Tibial nerve (tissue), 4 donors: ENCODE measurements around the gene TYSND1. TPM values are rescaled to one million over a fixed set of nuclear protein-coding genes. Genes with fewer than 3 reads are reported as not detected.

Experiments
- DNase-seq, 2 donors: peaks; one replicate each; pipeline ENCODE4 v3.0.0-alpha.2; 2019; ENCODE audit warnings: low spot score in 2 of 2
- H3K27ac ChIP-seq, 4 donors: fragments of 200-600 bp; sonication (generic) in 3 of 4; one replicate each; pipeline ENCODE4 v1.5.1; 2017 to 2019; ENCODE audit warnings: mild to moderate bottlenecking in 1 of 4
- H3K27me3 ChIP-seq, 2 donors: fragments of 200-600 bp; sonication (generic) in 1 of 2; one replicate each; pipeline versions ENCODE4 v1.5.1 to v1.6.0; 2017 to 2019
- H3K36me3 ChIP-seq, 3 donors: fragments of 200-600 bp; sonication (generic); one replicate each; pipeline ENCODE4 v1.5.1; 2018 to 2019
- H3K4me1 ChIP-seq, 4 donors: fragments of 200-600 bp; sonication (generic) in 3 of 4; one replicate each; pipeline ENCODE4 v1.5.1; 2017 to 2019
- H3K4me3 ChIP-seq, 4 donors: fragments of 200-600 bp; sonication (generic) in 3 of 4; one replicate each; pipeline ENCODE4 v1.5.1; 2017 to 2019; ENCODE audit warnings: mild to moderate bottlenecking in 1 of 4, moderate library complexity in 1 of 4
- H3K9me3 ChIP-seq, 4 donors: fragments of 200-600 bp; sonication (generic) in 3 of 4; one replicate each; pipeline ENCODE4 v1.5.1; 2017 to 2019
- CTCF ChIP-seq, 5 experiments: fragments of 200-600 bp in 3 of 5; fragments of 450-650 bp in 2 of 5; sonication (generic) in 3 of 5; IDR thresholded peaks; one replicate each; pipeline ENCODE4 v1.5.1; 2016 to 2019; ENCODE audit warnings: antibody characterized with exemption in 5 of 5, mild to moderate bottlenecking in 3 of 5, moderate library complexity in 2 of 5
- EP300 ChIP-seq, 2 donors: sonication (generic); formaldehyde crosslinking; IDR thresholded peaks; one replicate each; pipeline ENCODE4 v1.6.1; 2017; ENCODE audit warnings: antibody characterized with exemption in 2 of 2, mild to moderate bottlenecking in 1 of 2
- POLR2A ChIP-seq, 2 donors: fragments of 450-650 bp; IDR thresholded peaks; one replicate each; pipeline ENCODE4 v1.6.1; 2017; ENCODE audit warnings: antibody characterized with exemption in 2 of 2, mild to moderate bottlenecking in 2 of 2, moderate library complexity in 2 of 2
- WGBS, 2 donors: methylation state at CpG; one replicate each; pipeline ENCODE4 v1.1.5; 2018; 5-methylcytosine and 5-hydroxymethylcytosine counted together
- total RNA-seq, 4 donors: library from RNA; depleted of rRNA; stranded (reverse); fragments of >200 nt; gene quantifications; one replicate each; pipeline ENCODE4 v1.1.0, GENCODE V29; 2016

TYSND1 gene
- total RNA-seq, 4 donors from 2014 or later, result 15.3 to 26.1 (median 19.1) TPM

- Histone ChIP-seq H3K9me3 (no peaks in the 10 kb centered on the region), H3K27ac (peak overlapping the region in 2 of 4 donors; percentile 45 to 85), H3K36me3 (no peaks in the 10 kb centered on the region), H3K4me3 (no peak overlapping the region), H3K4me1 (peaks cover 0 to 41% (median 11%) of the 10 kb centered on the region in 4 donors), H3K27me3 (no peaks in the 10 kb centered on the region)
- no peak for TF ChIP-seq CTCF (IDR thresholded peaks at IDR 0.05)
- no peak for TF ChIP-seq EP300 (IDR thresholded peaks at IDR 0.05)
- TF ChIP-seq POLR2A (IDR thresholded peaks at IDR 0.05), result no peak
- no peak for DNase-seq
- WGBS, 2 donors, result 20 to 43% methylated on average over 5 of the region's 5 CpGs
Measured at GRCh38 chr10:70190581-70190980, 44.1 kb upstream of the TYSND1 start.

- TF ChIP-seq CTCF (IDR thresholded peaks at IDR 0.05) (no peak), EP300 (IDR thresholded peaks at IDR 0.05) (no peak), POLR2A (IDR thresholded peaks at IDR 0.05) (no peak)
- H3K4me1 ChIP-seq, result peaks cover 0 to 41% (median 11%) of the 10 kb centered on the region in 4 donors
- peak overlapping the region in 2 of 4 donors; percentile 45 to 85 for H3K27ac ChIP-seq
- DNase-seq, result no peak
- no peaks in the 10 kb centered on the region for H3K9me3 ChIP-seq
- no peak overlapping the region for H3K4me3 ChIP-seq
- WGBS, 2 donors, result 79 to 81% methylated on average over 8 of the region's 8 CpGs
- no peaks in the 10 kb centered on the region for H3K36me3 ChIP-seq
- H3K27me3 ChIP-seq, result no peaks in the 10 kb centered on the region
Measured at GRCh38 chr10:70190102-70190501, 43.6 kb upstream of the TYSND1 start.

GRCh38 chr10:70188768-70189167, 42.3 kb upstream of the TYSND1 start:
- Histone ChIP-seq H3K36me3 (no peaks in the 10 kb centered on the region), H3K9me3 (no peaks in the 10 kb centered on the region), H3K27me3 (no peaks in the 10 kb centered on the region), H3K27ac (no peak overlapping the region), H3K4me3 (no peak overlapping the region), H3K4me1 (peaks cover 0 to 41% (median 11%) of the 10 kb centered on the region in 4 donors)
- no peak for DNase-seq
- TF ChIP-seq CTCF (IDR thresholded peaks at IDR 0.05), result no peak
- no peak for TF ChIP-seq POLR2A (IDR thresholded peaks at IDR 0.05)
- TF ChIP-seq EP300 (IDR thresholded peaks at IDR 0.05), result no peak
- WGBS, 2 donors, result 93 to 100% methylated on average over 1 of the region's 1 CpG

GRCh38 chr10:70186571-70186970, 40.1 kb upstream of the TYSND1 start:
- no peak for TF ChIP-seq CTCF (IDR thresholded peaks at IDR 0.05)

GRCh38 chr10:70186090-70186489, 39.6 kb upstream of the TYSND1 start:
- Histone ChIP-seq H3K4me1 (peaks cover 0 to 19% (median 3%) of the 10 kb centered on the region in 4 donors), H3K36me3 (no peaks in the 10 kb centered on the region), H3K4me3 (no peak overlapping the region), H3K27ac (no peak overlapping the region), H3K9me3 (no peaks in the 10 kb centered on the region), H3K27me3 (no peaks in the 10 kb centered on the region)
- WGBS, 2 donors, result 81 to 89% methylated on average over 5 of the region's 5 CpGs
- no peak for TF ChIP-seq EP300 (IDR thresholded peaks at IDR 0.05)
- no peak for TF ChIP-seq POLR2A (IDR thresholded peaks at IDR 0.05)
- TF ChIP-seq CTCF (IDR thresholded peaks at IDR 0.05), result no peak
- DNase-seq, result no peak

More at GRCh38 chr10:70186571-70186970, 40.1 kb upstream of the TYSND1 start:
- 62 to 63% methylated on average over 3 of the region's 3 CpGs for WGBS, 2 donors
- Histone ChIP-seq H3K4me1 (peaks cover 0 to 24% (median 5%) of the 10 kb centered on the region in 4 donors), H3K9me3 (no peaks in the 10 kb centered on the region), H3K27ac (no peak overlapping the region), H3K36me3 (no peaks in the 10 kb centered on the region), H3K27me3 (no peaks in the 10 kb centered on the region), H3K4me3 (no peak overlapping the region)
- no peak for DNase-seq
